Heart right ventricle (tissue), 16 donors: ENCODE results near the gene AFMID. TPM values are rescaled to one million over a fixed set of nuclear protein-coding genes. Genes with fewer than 3 reads are reported as not detected.

Source experiments
- ATAC-seq, 8 donors: fragments of 200-7000 bp; cut with Tn5 transposase; one replicate each; pipeline ENCODE4 v1.9.1; 2020; ENCODE audit warnings: mild to moderate bottlenecking in 8 of 8, moderate library complexity in 8 of 8, moderate number of reproducible peaks in 1 of 8
- DNase-seq, 2 donors: peaks; one replicate each; pipeline ENCODE4 v3.0.0-alpha.2; 2020
- H3K27ac ChIP-seq, 10 donors: fragments of 200-600 bp; sonication (generic) in 2 of 10; one replicate each; pipeline versions ENCODE4 v1.5.0 to v1.8.0; 2020 to 2022; ENCODE audit warnings: mild to moderate bottlenecking in 3 of 10
- H3K27me3 ChIP-seq, 7 donors: fragments of 200-600 bp; one replicate each; pipeline ENCODE4 v1.8.0; 2021 to 2022; ENCODE audit warnings: mild to moderate bottlenecking in 2 of 7
- H3K36me3 ChIP-seq, 9 donors: fragments of 200-600 bp; sonication (generic) in 1 of 9; one replicate each; pipeline versions ENCODE4 v1.5.0 to v1.8.0; 2020 to 2022; ENCODE audit warnings: mild to moderate bottlenecking in 2 of 9
- H3K4me1 ChIP-seq, 9 donors: fragments of 200-600 bp; sonication (generic) in 1 of 9; one replicate each; pipeline versions ENCODE4 v1.5.0 to v1.8.0; 2020 to 2022; ENCODE audit warnings: mild to moderate bottlenecking in 4 of 9
- H3K4me3 ChIP-seq, 10 donors: fragments of 200-600 bp; sonication (generic) in 2 of 10; one replicate each; pipeline versions ENCODE4 v1.5.0 to v1.8.0; 2020 to 2022; ENCODE audit warnings: mild to moderate bottlenecking in 7 of 10, moderate library complexity in 2 of 10
- H3K9me3 ChIP-seq, 11 donors: fragments of 200-600 bp in 10 of 11; sonication (generic) in 2 of 11; one replicate each; pipeline versions ENCODE4 v1.5.0 to v1.8.0; 2013 to 2022; ENCODE audit warnings: mild to moderate bottlenecking in 2 of 11, control low read depth in 1 of 11, moderate library complexity in 1 of 11
- WGBS, 2 donors: extraction: QIAGEN DNeasy Blood & Tissue Kit; methylation state at CpG; one replicate each; pipeline ENCODE4 v1.1.7; 2013; ENCODE audit warnings: inconsistent platforms in 1 of 2; 5-methylcytosine and 5-hydroxymethylcytosine counted together
- intact Hi-C, 10 donors: fragments of 100-400 bp; cut with DNase I; formaldehyde crosslinking; loops; one replicate each; pipeline versions ENCODE4 v1.11.1 to v1.14.2; 2022
- polyA plus RNA-seq, 2 donors: library from polyadenylated mRNA; stranded (reverse); fragments of 200-250 nt; gene quantifications; one replicate each; pipeline ENCODE4 v1.2.3, GENCODE V29; 2013
- total RNA-seq, 10 donors: library from RNA; stranded (reverse); fragmentation: NEBNext Ultra II Directional in 3 of 10; extraction: Animal tissue kit (Norgen Biotek cat#: 25700) in 3 of 10; gene quantifications; one replicate each; pipeline versions ENCODE4 v1.2.1 to v1.2.4, GENCODE V29; 2021 to 2023
- TF ChIP-seq, protein P1 (sequence below), 9 donors: fragments of 200-600 bp; sonication (generic) in 2 of 9; IDR thresholded peaks; one replicate each; pipeline versions ENCODE4 v1.5.0 to v1.8.0; 2021 to 2022; ENCODE audit warnings: antibody characterized with exemption in 9 of 9, mild to moderate bottlenecking in 5 of 9, moderate library complexity in 1 of 9
- donor health status: Arrhythmogenic right ventricular cardiomyopathy.
- donor health status: ischemic (EF 13 %, LVEDD 7.1; RV severe dilation, severe dysfunction).
- donor health status: healthy with polysubstance abuse.
- donor health status: DM: no; HTN: yes; CAD: no.
- donor health status: DM: no; HTN: no; CAD: no.
- donor health status: ischemic (EF 25% LVEDD 6.9; RV normal size, moderate dysfunction).
- donor health status: ischemic (EF 25% LVEDD 5.7; RV mildly dilated, moderate dysfunction).
- donor health status: healthy.
- donor health status: DM: yes; HTN: yes; CAD: no.
- donor health status: Ischemic cardiomyopathy.
- donor health status: ischemic (EF 35%, LVEDD 5.7; RV mildly dilated, moderate dysfunction).
- donor health status: nonischemic (EF 11% LVEDD 7.7; RV severe dilation, severe dysfunction).
- donor health status: DM: yes; HTN: yes; CAD: no.
- donor health status: PGD.
- donor health status: ischemic (EF 29% LVEDD 5.4; RV normal size, mild dysfunction).
- donor health status: nonischemic (EF 23%, LVEDD 6.1; RV moderate dilation, normal function).

Gene AFMID
- total and polyA plus RNA-seq, 12 donors = 13.0 to 42.4 (median 28.2) TPM

DNA sequence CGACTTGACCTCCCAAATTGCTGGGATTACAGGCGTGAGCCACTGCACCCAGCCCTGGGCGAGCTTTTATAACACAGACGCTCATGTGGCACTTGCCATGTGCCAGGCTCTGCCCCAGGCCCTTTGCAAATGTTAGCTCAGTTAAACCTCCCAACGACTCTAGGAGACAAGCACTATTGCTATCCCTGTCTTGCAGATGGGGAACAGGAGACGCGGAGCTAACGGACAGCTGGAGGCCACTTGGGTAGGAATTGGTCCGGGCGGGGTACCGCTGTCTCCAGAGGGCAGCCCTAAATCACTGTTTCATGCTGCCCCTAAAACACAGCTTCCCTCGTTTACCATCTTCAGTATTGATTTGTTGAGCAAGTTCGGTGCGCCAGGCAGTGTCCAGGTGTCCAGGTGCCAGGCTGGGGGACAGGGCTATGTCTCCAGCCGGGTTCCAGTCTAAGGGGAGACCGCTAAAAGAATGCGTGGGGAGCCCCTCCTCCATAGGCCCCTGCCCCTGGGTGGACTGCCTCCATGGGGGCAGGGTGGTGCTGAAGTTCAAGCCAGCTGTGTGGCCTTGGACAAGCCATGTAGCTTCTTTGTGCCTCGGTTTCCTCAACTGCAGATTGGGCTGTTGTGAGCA is 68.0 kb downstream of the AFMID start:
- ATAC-seq (no peak), DNase-seq (no peak)
- Histone ChIP-seq H3K9me3 (no peaks in the 10 kb centered on the region), H3K4me3 (no peak overlapping the region), H3K4me1 (peaks cover 2 to 87% (median 50%) of the 10 kb centered on the region in 9 donors), H3K36me3 (no peaks in the 10 kb centered on the region), H3K27ac (peak overlapping the region in 1 of 10 donors; percentile 96), H3K27me3 (no peaks in the 10 kb centered on the region)
- 90 to 92% methylated on average over 18 of the region's 18 CpGs for WGBS, 2 donors
- TF ChIP-seq, protein P1, sequence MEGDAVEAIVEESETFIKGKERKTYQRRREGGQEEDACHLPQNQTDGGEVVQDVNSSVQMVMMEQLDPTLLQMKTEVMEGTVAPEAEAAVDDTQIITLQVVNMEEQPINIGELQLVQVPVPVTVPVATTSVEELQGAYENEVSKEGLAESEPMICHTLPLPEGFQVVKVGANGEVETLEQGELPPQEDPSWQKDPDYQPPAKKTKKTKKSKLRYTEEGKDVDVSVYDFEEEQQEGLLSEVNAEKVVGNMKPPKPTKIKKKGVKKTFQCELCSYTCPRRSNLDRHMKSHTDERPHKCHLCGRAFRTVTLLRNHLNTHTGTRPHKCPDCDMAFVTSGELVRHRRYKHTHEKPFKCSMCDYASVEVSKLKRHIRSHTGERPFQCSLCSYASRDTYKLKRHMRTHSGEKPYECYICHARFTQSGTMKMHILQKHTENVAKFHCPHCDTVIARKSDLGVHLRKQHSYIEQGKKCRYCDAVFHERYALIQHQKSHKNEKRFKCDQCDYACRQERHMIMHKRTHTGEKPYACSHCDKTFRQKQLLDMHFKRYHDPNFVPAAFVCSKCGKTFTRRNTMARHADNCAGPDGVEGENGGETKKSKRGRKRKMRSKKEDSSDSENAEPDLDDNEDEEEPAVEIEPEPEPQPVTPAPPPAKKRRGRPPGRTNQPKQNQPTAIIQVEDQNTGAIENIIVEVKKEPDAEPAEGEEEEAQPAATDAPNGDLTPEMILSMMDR (IDR thresholded peaks at IDR 0.05) = no peak
- intact Hi-C loops = loop anchor here in 1 of 10 donors (5.0 kb wide), 1 partner anchor 167 kb away; no protein-coding TSS in a partner anchor

DNA sequence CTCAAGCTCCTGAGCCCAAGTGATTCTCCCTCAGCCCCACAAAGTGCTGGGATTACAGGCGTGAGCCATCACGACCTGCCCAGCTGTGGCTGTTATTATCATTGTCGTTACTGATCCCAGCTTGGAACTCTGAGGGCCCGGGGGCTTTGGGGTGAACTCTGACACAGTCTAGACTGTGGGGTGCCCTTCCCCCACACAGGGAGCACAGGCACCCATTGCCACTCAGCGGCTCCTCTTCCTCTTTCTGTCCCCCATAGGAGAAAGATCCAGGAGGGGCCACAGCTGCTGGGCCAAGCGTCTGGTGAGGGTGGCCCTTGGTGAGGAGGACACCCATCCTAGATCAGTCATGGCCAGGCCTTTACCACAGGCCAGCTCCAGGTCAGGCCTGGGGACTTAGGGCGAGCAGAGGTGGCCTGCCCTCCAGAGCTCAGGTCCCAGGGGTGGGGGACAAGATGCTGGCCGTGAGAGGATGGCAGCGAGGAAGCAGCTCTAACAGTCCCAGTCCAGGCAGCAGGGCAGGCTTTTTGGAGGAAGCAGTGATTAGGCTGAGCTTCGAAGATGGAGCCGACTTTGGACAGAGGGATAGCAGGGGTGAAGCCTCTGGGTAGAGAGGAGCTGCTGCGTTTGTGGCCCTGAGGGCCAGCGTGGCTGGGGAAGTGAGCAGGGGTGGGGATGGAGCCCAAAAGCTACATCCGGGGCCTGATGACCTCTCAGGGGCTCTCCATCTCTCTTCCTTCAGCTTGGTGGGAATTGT is 69.0 kb downstream of the AFMID start:
- ATAC-seq = no peak

GRCh38 chr17:78256707-78257591 is 69.8 kb downstream of the AFMID start:
- ATAC-seq = peak in 2 of 8 donors; percentile 9 to 12
- TF ChIP-seq, protein P1 (IDR thresholded peaks at IDR 0.05) = no peak
- WGBS, 2 donors = 45 to 50% methylated on average over 18 of the region's 18 CpGs
- H3K9me3 ChIP-seq = no peaks in the 10 kb centered on the region
- no peak for DNase-seq
- no peak overlapping the region for H3K4me3 ChIP-seq
- peaks cover 2 to 89% (median 41%) of the 10 kb centered on the region in 9 donors for H3K4me1 ChIP-seq
- H3K27me3 ChIP-seq = no peaks in the 10 kb centered on the region
- no peaks in the 10 kb centered on the region for H3K36me3 ChIP-seq
- intact Hi-C loops = loop anchor here in 1 of 10 donors (5.0 kb wide), 1 partner anchor 165 kb away; no protein-coding TSS in a partner anchor
- peak overlapping the region in 9 of 10 donors; percentile 25 to 96 (median 77) for H3K27ac ChIP-seq

More for the DNA sequence above, 69.0 kb downstream of the AFMID start:
- TF ChIP-seq, protein P1 (IDR thresholded peaks at IDR 0.05) = no peak
- Histone ChIP-seq H3K4me1 (peaks cover 2 to 90% (median 43%) of the 10 kb centered on the region in 9 donors), H3K4me3 (no peak overlapping the region), H3K36me3 (no peaks in the 10 kb centered on the region), H3K27ac (peak overlapping the region in 9 of 10 donors; percentile 25 to 96 (median 70)), H3K9me3 (no peaks in the 10 kb centered on the region), H3K27me3 (no peaks in the 10 kb centered on the region)
- 72% methylated on average over 14 of the region's 14 CpGs for WGBS, 2 donors
- no peak for DNase-seq
- intact Hi-C loops = loop anchor here in 1 of 10 donors (5.0 kb wide), 1 partner anchor 166 kb away; no protein-coding TSS in a partner anchor

Other genes starting within 250 kb of the AFMID start
- 10 to 100 TPM; 17.1 to 31.4 (median 25.9) TPM for gene TNRC6C, start 228.7 kb upstream of the AFMID start, total RNA-seq
- gene TNRC6C, start 228.7 kb upstream of the AFMID start, polyA plus RNA-seq = 10 to 100 TPM in 1 of 2 donors, 1 to 10 TPM in 1; 2.2 to 16.1 TPM
- 100 to 1,000 TPM in 1 of 10 donors, 10 to 100 TPM in 9; 42.3 to 109 (median 69.1) TPM for gene TMC6, start 58.6 kb upstream of the AFMID start, total RNA-seq
- 10 to 100 TPM; 22.8 to 86.0 TPM for gene TMC6, start 58.6 kb upstream of the AFMID start, polyA plus RNA-seq
- 10 to 100 TPM in 1 of 10 donors, 1 to 10 TPM in 8, under 1 TPM in 1; 0.85 to 11.2 (median 2.1) TPM for gene TMC8, start 56.6 kb upstream of the AFMID start, total RNA-seq
- gene TMC8, start 56.6 kb upstream of the AFMID start, polyA plus RNA-seq = 1 to 10 TPM in 1 of 2 donors, under 1 TPM in 1; 0.96 to 3.7 TPM
- gene C17orf99, start 41.0 kb upstream of the AFMID start, total RNA-seq = under 1 TPM in 1 of 10 donors, not detected in 9; 0.11 TPM
- not detected for gene C17orf99, start 41.0 kb upstream of the AFMID start, polyA plus RNA-seq
- gene SYNGR2, start 18.8 kb upstream of the AFMID start, total RNA-seq = 100 to 1,000 TPM; 102 to 184 (median 116) TPM
- gene SYNGR2, start 18.8 kb upstream of the AFMID start, polyA plus RNA-seq = 100 to 1,000 TPM in 1 of 2 donors, 10 to 100 TPM in 1; 92.8 to 200 TPM
- gene TK1, start 310 bp upstream of the AFMID start, total RNA-seq = 10 to 100 TPM in 1 of 10 donors, 1 to 10 TPM in 4, under 1 TPM in 5; 0.33 to 12.7 (median 0.91) TPM
- gene TK1, start 310 bp upstream of the AFMID start, polyA plus RNA-seq = 1 to 10 TPM; 1.6 to 2.6 TPM
- gene BIRC5, start 26.9 kb downstream of the AFMID start, total RNA-seq = 1 to 10 TPM in 3 of 10 donors, under 1 TPM in 5, not detected in 2; 0.13 to 7.6 (median 0.79) TPM
- under 1 TPM; 0.22 to 0.28 TPM for gene BIRC5, start 26.9 kb downstream of the AFMID start, polyA plus RNA-seq
- gene TMEM235, start 44.3 kb downstream of the AFMID start, total RNA-seq = not detected
- gene TMEM235, start 44.3 kb downstream of the AFMID start, polyA plus RNA-seq = not detected
- 100 to 1,000 TPM in 2 of 10 donors, 10 to 100 TPM in 6, 1 to 10 TPM in 2; 7.7 to 189 (median 17.0) TPM for gene SOCS3, start 172.7 kb downstream of the AFMID start, total RNA-seq
- gene SOCS3, start 172.7 kb downstream of the AFMID start, polyA plus RNA-seq = 10 to 100 TPM; 13.5 to 30.2 TPM
- 10 to 100 TPM; 14.7 to 28.4 (median 17.1) TPM for gene PGS1, start 191.3 kb downstream of the AFMID start, total RNA-seq
- gene PGS1, start 191.3 kb downstream of the AFMID start, polyA plus RNA-seq = 10 to 100 TPM; 18.5 to 18.7 TPM